ENCODE data around the gene MSS51.
A peak's percentile ranks its signal among the peaks of the same experiment; 100 is the strongest.

MSS51 gene

DNA sequence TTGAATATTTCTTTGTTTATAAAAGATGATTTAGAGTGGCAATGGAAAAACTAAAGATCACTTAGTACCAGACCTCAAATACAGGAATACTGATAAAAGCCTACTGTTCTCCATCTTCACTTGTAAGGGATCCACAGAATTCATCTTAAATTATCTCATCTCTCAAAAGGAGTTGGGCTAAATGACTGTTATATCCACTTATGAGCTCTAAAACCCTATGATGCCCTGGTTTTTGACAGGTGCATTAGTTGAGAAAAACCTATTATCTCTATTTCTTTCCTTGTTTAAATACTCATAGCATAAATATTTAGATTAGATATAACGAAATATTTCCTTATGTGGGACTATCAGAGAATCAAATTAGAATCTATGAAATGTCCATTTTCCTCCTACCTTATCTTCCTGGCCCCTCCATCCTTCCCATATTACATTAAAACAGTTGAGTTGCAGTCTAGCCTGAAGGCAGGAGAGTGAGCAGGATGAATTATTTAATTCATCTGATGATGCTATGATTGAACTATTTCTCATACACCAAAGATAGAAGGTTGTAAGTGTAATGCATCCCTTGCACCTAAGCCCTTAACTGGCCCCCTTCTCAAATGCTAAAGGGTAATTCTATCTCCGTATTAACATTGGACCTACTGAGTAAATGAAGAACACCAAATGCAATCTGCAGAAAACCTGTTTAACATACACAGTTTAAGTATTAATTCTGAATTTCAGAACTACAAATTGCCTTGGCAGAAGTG, 32.8 kb upstream of the MSS51 start:
- TF ChIP-seq, protein P1, sequence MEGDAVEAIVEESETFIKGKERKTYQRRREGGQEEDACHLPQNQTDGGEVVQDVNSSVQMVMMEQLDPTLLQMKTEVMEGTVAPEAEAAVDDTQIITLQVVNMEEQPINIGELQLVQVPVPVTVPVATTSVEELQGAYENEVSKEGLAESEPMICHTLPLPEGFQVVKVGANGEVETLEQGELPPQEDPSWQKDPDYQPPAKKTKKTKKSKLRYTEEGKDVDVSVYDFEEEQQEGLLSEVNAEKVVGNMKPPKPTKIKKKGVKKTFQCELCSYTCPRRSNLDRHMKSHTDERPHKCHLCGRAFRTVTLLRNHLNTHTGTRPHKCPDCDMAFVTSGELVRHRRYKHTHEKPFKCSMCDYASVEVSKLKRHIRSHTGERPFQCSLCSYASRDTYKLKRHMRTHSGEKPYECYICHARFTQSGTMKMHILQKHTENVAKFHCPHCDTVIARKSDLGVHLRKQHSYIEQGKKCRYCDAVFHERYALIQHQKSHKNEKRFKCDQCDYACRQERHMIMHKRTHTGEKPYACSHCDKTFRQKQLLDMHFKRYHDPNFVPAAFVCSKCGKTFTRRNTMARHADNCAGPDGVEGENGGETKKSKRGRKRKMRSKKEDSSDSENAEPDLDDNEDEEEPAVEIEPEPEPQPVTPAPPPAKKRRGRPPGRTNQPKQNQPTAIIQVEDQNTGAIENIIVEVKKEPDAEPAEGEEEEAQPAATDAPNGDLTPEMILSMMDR (IDR thresholded peaks at IDR 0.05; ENCODE audit: borderline replicate concordance, control extremely low read depth, extremely low read depth, insufficient read depth, missing control alignments), result no peak
- in situ Hi-C loops (cut with MboI; ENCODE audit: low sequenced_read_pairs, unreplicated experiment), result no loop called here
- no peak for DNase-seq (ENCODE audit: low spot score)

DNA sequence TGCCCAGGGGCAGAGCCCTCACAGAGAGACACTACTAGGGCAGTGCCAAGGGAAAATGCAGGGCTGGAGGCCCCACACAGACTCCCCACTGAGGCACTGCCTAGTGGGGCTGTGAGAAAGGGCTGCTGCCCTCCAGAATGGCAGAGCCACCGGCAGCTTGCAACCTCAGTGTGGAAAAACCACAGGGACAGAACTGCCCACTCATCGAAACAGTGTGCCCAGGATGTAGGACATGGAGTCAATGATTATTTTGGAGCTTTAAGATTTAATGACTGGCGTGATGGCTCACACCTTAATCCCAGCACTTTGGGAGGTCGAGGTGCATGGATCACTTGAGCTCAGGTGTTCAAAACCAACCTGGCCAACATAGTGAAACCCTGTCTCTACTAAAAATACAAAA, 27.5 kb upstream of the MSS51 start:
- in situ Hi-C loops (cut with MboI; ENCODE audit: low sequenced_read_pairs, unreplicated experiment), result no loop called here
- TF ChIP-seq, protein P1 (IDR thresholded peaks at IDR 0.05; ENCODE audit: borderline replicate concordance, control extremely low read depth, extremely low read depth, insufficient read depth, missing control alignments), result no peak

DNA sequence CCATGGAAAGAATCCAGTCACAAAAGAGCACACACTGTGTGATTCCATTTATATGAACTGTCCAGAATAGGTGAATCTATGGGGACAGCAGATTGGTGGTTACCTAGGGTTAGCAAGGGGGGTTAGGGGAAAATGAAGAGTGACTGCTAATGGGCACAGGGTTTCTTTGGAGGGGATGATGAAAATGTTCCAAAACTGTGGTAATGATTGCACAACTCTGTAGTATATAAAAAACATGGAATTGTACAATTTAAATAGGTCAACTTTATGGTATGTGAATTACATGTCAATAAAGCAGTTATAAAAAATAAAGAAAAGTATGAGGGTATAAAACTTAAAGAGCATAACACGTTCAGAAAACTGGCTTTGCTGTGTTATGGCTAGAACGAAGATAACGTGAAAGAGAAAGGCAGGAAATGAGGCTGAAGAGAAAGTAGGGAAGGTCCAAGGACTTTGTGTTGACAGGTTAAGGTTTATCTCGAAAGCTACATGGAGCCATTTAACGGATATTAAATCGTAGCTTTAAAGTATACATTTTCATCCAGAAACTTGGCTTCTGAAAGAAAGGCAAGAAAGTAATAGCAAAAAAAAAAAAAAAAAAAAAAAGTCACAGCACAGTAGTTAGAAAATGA, 26.4 kb upstream of the MSS51 start:
- in situ Hi-C loops (cut with MboI; ENCODE audit: low sequenced_read_pairs, unreplicated experiment), result no loop called here

More for the DNA sequence above, 27.5 kb upstream of the MSS51 start:
- no peak for DNase-seq (ENCODE audit: low spot score)

GRCh38 chr10:73456187-73456890, 23.0 kb upstream of the MSS51 start:
- TF ChIP-seq, protein P1 (IDR thresholded peaks at IDR 0.05; ENCODE audit: borderline replicate concordance, control extremely low read depth, extremely low read depth, insufficient read depth, missing control alignments), result no peak
- in situ Hi-C loops (cut with MboI; ENCODE audit: low sequenced_read_pairs, unreplicated experiment), result no loop called here
- peak; percentile 17 for DNase-seq (ENCODE audit: low spot score)

More for the DNA sequence above, 26.4 kb upstream of the MSS51 start:
- TF ChIP-seq, protein P1 (IDR thresholded peaks at IDR 0.05; ENCODE audit: borderline replicate concordance, control extremely low read depth, extremely low read depth, insufficient read depth, missing control alignments), result no peak
- no peak for DNase-seq (ENCODE audit: low spot score)

GRCh38 chr10:73449113-73449512, 15.8 kb upstream of the MSS51 start:
- DNase-seq (ENCODE audit: low spot score), result no peak
- in situ Hi-C loops (cut with MboI; ENCODE audit: low sequenced_read_pairs, unreplicated experiment), result no loop called here
- TF ChIP-seq, protein P1 (IDR thresholded peaks at IDR 0.05; ENCODE audit: borderline replicate concordance, control extremely low read depth, extremely low read depth, insufficient read depth, missing control alignments), result no peak

- in situ Hi-C loops (cut with MboI; ENCODE audit: low sequenced_read_pairs, unreplicated experiment), result no loop called here
- DNase-seq (ENCODE audit: low spot score), result no peak
Observed at GRCh38 chr10:73448384-73448783, 15.0 kb upstream of the MSS51 start.

More at GRCh38 chr10:73448384-73448783, 15.0 kb upstream of the MSS51 start:
- TF ChIP-seq, protein P1 (IDR thresholded peaks at IDR 0.05; ENCODE audit: borderline replicate concordance, control extremely low read depth, extremely low read depth, insufficient read depth, missing control alignments), result no peak
